Measurements from ENCODE around the gene RAB12. TPM values are rescaled to one million over a fixed set of nuclear protein-coding genes. Genes with fewer than 3 reads are reported as not detected.
A peak's percentile ranks its signal among the peaks of the same experiment; 100 is the strongest.

The RAB12 gene
- total and polyA plus RNA-seq, 2 of the 8 experiments (the other 6 are each of a cell fraction or from before 2014, with no cell fraction given): 19.7 to 45.9 TPM

DNA sequence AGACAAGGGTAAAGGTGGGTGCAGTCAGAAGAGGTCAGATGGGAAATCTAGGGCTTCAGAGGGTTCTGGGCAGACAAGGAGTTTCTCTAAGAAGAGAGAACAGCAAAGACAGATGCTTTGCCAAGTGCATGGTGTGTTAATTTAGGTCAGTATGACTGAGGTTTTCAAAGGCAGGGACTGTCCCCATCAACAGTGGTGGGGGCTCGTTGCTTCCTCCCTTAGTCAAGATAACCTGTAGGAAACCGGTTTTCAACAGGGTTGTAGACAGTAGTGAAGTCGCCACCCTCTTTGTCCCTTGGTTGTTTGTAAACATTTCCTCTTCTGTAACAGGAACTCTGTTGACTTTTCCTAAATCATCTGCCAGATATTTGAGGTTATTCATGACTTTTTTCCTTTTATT is 11.6 kb downstream of the RAB12 start:
- Histone ChIP-seq H3K23ac (ENCODE audit: insufficient read length) (no peak overlapping the region), H3K36me3 (ENCODE audit: control insufficient read depth in 2 of 4, insufficient read depth in 4 of 4, low read length in 3 of 4) (peaks cover 2 to 14% (median 5%) of the 10 kb centered on the region in 4 experiments; a peak in 6 of 8 replicates), H3K79me2 (ENCODE audit: control insufficient read depth in 1 of 2, insufficient read depth in 2 of 2, low read length in 2 of 2) (peaks cover 42 to 86% of the 10 kb centered on the region in 2 experiments), H2BK120ac (replicated peaks; ENCODE audit: low read depth, low read length) (no peak overlapping the region), H2BK12ac (ENCODE audit: low read depth, low read length) (peak overlapping the region; percentile 10; the same call in 1 of the 2 replicates), H3K4ac (replicated peaks; ENCODE audit: insufficient read length, low read depth, low read length) (no peak overlapping the region), H2BK5ac (ENCODE audit: low read depth, low read length) (peak overlapping the region; percentile 89), H2BK15ac (ENCODE audit: low read length) (no peak overlapping the region), H3K9me3 (ENCODE audit: insufficient read depth in 2 of 2, low read depth in 1 of 2, low read length in 1 of 2) (no peaks in the 10 kb centered on the region), H3K18ac (ENCODE audit: extremely low read depth, low read length) (peak overlapping the region; percentile 26; the same call in 1 of the 2 replicates), H4K5ac (ENCODE audit: insufficient read length, low read depth, low read length) (peak overlapping the region; percentile 3), H4K8ac (ENCODE audit: extremely low read depth, insufficient read depth, low read length) (no peak overlapping the region), H2AFZ (ENCODE audit: low read length) (no peak overlapping the region), H3K23me2 (ENCODE audit: low read depth, low read length) (no peaks in the 10 kb centered on the region), H4K91ac (replicated peaks; ENCODE audit: insufficient read length, low read length) (peak overlapping the region; percentile 77), H3K27ac (ENCODE audit: low read depth, low read length) (peak overlapping the region; percentile 6; the same call in 1 of the 2 replicates), H2BK20ac (ENCODE audit: low read length) (peak overlapping the region; percentile 28; the same call in 1 of the 2 replicates), H3K27me3 (replicated peaks in 1 of 4; ENCODE audit: control insufficient read depth in 3 of 4, extremely low read depth in 1 of 4, insufficient read depth in 3 of 4, low read length in 3 of 4) (no peaks in the 10 kb centered on the region), H2AK5ac (ENCODE audit: low read depth, low read length) (peak overlapping the region; percentile 20; the same call in 1 of the 2 replicates), H3K4me3 (ENCODE audit: extremely low read depth in 1 of 4, insufficient read depth in 2 of 4, low read depth in 3 of 4, low read length in 4 of 4) (peak overlapping the region in 1 of 4 experiments; percentile 55; a peak in 1 of 8 replicates), H3K4me2 (ENCODE audit: insufficient read depth in 1 of 2, low read depth in 2 of 2, low read length in 2 of 2) (peak overlapping the region; percentile 54 to 61), H3K56ac (replicated peaks; ENCODE audit: insufficient read length, low read depth, low read length) (no peak overlapping the region), H3K79me1 (ENCODE audit: low read depth, low read length) (peaks cover 6% of the 10 kb centered on the region), H3K4me1 (replicated peaks in 1 of 4; ENCODE audit: control insufficient read depth in 3 of 4, insufficient read depth in 4 of 4, low read length in 3 of 4) (peaks cover 11 to 40% (median 34%) of the 10 kb centered on the region in 4 experiments), H3K9ac (replicated peaks in 1 of 4; ENCODE audit: extremely low read depth in 1 of 4, low read depth in 3 of 4, low read length in 3 of 4) (peak overlapping the region in 3 of 4 experiments; percentile 15 to 42 (median 20); a peak in 3 of 7 replicates), H4K20me1 (replicated peaks in 1 of 2; ENCODE audit: control insufficient read depth in 1 of 2, insufficient read depth in 2 of 2, low read length in 2 of 2) (peaks cover 0 to 3% of the 10 kb centered on the region in 2 experiments), H3K14ac (ENCODE audit: insufficient read length) (no peak overlapping the region)
- CTCF ChIA-PET (ENCODE audit: partially characterized antibody): no interaction called here
- 48% methylated on average over 3 of the region's 3 CpGs; no CpG with 5 or more reads in 1 of the 2 experiments for WGBS, 2 experiments (ENCODE audit: extremely low coverage in 1 of 2, insufficient coverage in 1 of 2, insufficient read length in 1 of 2, insufficient replicate concordance in 2 of 2, low coverage in 1 of 2, low lambda C conversion rate in 2 of 2, missing lambda C conversion rate in 1 of 2)
- FAIRE-seq: no peak
- POLR2A ChIA-PET (ENCODE audit: partially characterized antibody): no interaction called here
- no peak for DNase-seq (ENCODE audit: low read depth in 1 of 2, low spot score in 2 of 2)
- TF ChIP-seq RBBP5 (IDR thresholded peaks at IDR 0.05; ENCODE audit: borderline replicate concordance, low read depth, low read length): no peak
- TF ChIP-seq YY1 (IDR thresholded peaks at IDR 0.05; ENCODE audit: low read depth, low read length): no peak
- no peak for TF ChIP-seq JUND (IDR thresholded peaks at IDR 0.05; ENCODE audit: low read length)
- TF ChIP-seq HDAC2 (IDR thresholded peaks at IDR 0.05; ENCODE audit: borderline replicate concordance in 1 of 2, low read depth in 2 of 2, low read length in 2 of 2): no peak
- TF ChIP-seq BRCA1 (IDR thresholded peaks at IDR 0.05; ENCODE audit: low read depth, low read length): no peak
- TF ChIP-seq E2F6 (IDR thresholded peaks at IDR 0.05): no peak
- no peak for TF ChIP-seq CEBPB (IDR thresholded peaks at IDR 0.05; ENCODE audit: low read depth, low read length)
- TF ChIP-seq CTBP2 (IDR thresholded peaks at IDR 0.05; ENCODE audit: borderline replicate concordance, insufficient read depth, insufficient read length, low read length): no peak
- TF ChIP-seq MAFK (IDR thresholded peaks at IDR 0.05; ENCODE audit: low read depth, low read length): no peak
- TF ChIP-seq CTCF (IDR thresholded peaks at IDR 0.05; ENCODE audit: control extremely low read depth in 1 of 3, insufficient read depth in 1 of 3, low read depth in 1 of 3, low read length in 3 of 3): no peak
